ENCODE data around the gene ARRDC4. TPM values are rescaled to one million over a fixed set of nuclear protein-coding genes. Genes with fewer than 3 reads are reported as not detected.

The ARRDC4 gene
- total RNA-seq = 4.9 to 20.6 TPM (median 5.5 TPM) in 3 replicates
- long read RNA-seq, full-length matches to known transcripts = 21 of 25 reads
- long read RNA-seq, partial matches to known transcripts = 4 of 25 reads
- long read RNA-seq, other reads (novel, unspliced or antisense) = 0 of 25 reads

DNA sequence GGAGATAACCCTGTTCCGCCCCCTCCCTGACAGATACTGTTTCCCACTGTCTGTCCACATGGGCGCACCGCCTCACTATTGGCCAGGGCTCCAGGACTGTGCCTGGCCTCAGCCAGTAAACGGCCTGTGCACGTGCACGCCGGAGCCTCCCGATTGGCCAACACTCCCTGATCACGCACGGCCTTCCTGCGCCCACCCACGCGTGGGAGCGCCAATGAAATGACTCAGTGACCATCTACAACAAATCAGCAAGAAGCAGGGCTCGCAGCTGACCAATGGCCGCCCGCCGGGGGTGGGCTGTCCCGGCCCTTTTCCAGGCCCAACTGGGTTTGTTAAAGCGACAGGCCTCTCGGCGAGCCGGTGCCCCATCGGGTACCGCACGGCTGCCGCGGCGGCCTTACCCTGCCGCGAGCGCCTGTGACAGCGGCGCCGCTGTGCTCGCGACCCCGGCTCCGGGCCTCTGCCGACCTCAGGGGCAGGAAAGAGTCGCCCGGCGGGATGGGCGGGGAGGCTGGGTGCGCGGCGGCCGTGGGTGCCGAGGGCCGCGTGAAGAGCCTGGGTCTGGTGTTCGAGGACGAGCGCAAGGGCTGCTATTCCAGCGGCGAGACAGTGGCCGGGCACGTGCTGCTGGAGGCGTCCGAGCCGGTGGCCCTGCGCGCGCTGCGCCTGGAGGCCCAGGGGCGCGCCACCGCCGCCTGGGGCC lies at the start of gene ARRDC4:
Gene ARRDC4, plus strand, starts transcription at position 340 of the 703 bp plus-strand sequence. Its CDS starts 159 bp downstream, at position 499.
- Mint-ChIP-seq H3K36me3 (ENCODE audit: low read depth) (no peaks in the 10 kb centered on the region), H3K9me3 (ENCODE audit: low read depth) (peaks cover 2% of the 10 kb centered on the region), H3K27ac (ENCODE audit: unreplicated experiment) (peak within 1 kb of the TSS; percentile 80), H3K4me1 (ENCODE audit: low read depth) (peaks cover 28% of the 10 kb centered on the region), H3K4me3 (ENCODE audit: unreplicated experiment) (peak within 1 kb of the TSS; percentile 78), H3K27me3 (ENCODE audit: low read depth) (peaks cover 3% of the 10 kb centered on the region)
- TF ChIP-seq CTCF (IDR thresholded peaks at IDR 0.05) = no peak
- peak; percentile 100 for DNase-seq (ENCODE audit: low spot score)

DNA sequence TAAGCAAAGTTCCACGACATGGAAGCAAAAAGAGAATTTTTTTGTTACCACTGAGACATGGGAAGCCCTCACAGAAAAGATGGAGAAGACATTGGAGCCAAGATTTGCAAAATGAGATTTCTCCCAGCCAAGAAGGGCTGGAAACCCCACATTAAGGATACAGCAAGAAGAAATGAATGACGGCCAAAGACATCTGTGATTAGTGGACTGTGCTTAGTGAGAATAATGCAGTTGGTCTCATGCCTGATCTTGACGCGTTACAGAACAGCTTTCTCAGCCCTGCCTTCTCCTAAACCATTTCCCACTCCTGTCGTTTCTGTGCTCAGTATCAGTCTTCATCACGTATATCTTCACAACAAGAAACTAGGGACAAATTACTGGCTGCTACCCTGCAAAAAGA lies 45.8 kb upstream of the ARRDC4 start:
- DNase-seq (ENCODE audit: low spot score) = no peak
- Mint-ChIP-seq H3K4me3 (ENCODE audit: unreplicated experiment) (no peak overlapping the region), H3K4me1 (ENCODE audit: low read depth) (no peaks in the 10 kb centered on the region), H3K9me3 (ENCODE audit: low read depth) (no peaks in the 10 kb centered on the region), H3K36me3 (ENCODE audit: low read depth) (no peaks in the 10 kb centered on the region), H3K27me3 (ENCODE audit: low read depth) (peaks cover 32% of the 10 kb centered on the region), H3K27ac (ENCODE audit: unreplicated experiment) (no peak overlapping the region)
- TF ChIP-seq CTCF (IDR thresholded peaks at IDR 0.05) = no peak

- TF ChIP-seq CTCF (IDR thresholded peaks at IDR 0.05) = no peak
- no peak for DNase-seq (ENCODE audit: low spot score)
Measured at GRCh38 chr15:97915261-97915660, 45.2 kb upstream of the ARRDC4 start.

DNA sequence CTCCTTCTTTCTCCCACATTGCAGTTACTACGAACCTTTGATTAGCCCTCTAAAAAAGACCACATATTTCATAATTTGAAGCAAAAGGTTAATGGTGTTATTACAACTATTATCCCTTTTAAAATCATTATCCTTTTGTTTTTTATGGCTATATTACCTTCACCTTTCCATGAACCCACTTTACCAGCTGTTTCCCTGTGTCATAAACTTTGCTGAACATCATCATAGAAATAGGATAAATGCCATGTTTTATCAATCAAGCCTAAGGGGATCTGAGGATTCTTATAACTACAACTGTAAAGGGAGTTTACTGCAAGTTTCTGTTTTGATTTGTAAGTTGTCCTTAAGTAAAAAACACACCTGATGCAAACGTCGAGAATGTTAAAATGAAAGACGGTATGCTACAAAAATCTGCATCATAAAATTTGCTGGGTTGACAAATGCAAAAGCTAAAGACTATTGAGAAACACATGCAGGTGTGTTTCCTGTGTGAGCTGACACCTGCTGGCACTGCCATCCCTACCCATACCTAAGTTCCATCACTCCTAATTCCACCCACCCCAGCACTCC lies 39.1 kb upstream of the ARRDC4 start:
- TF ChIP-seq CTCF (IDR thresholded peaks at IDR 0.05) = no peak

More at GRCh38 chr15:97915261-97915660, 45.2 kb upstream of the ARRDC4 start:
- H3K27me3 Mint-ChIP-seq (ENCODE audit: low read depth) = peaks cover 32% of the 10 kb centered on the region
- no peaks in the 10 kb centered on the region for H3K36me3 Mint-ChIP-seq (ENCODE audit: low read depth)
- no peak overlapping the region for H3K4me3 Mint-ChIP-seq (ENCODE audit: unreplicated experiment)
- H3K4me1 Mint-ChIP-seq (ENCODE audit: low read depth) = no peaks in the 10 kb centered on the region
- H3K27ac Mint-ChIP-seq (ENCODE audit: unreplicated experiment) = no peak overlapping the region
- H3K9me3 Mint-ChIP-seq (ENCODE audit: low read depth) = no peaks in the 10 kb centered on the region

GRCh38 chr15:97929456-97930229 lies 30.9 kb upstream of the ARRDC4 start:
- Mint-ChIP-seq H3K27ac (ENCODE audit: unreplicated experiment) (no peak overlapping the region), H3K9me3 (ENCODE audit: low read depth) (peaks cover 18% of the 10 kb centered on the region), H3K4me1 (ENCODE audit: low read depth) (no peaks in the 10 kb centered on the region), H3K36me3 (ENCODE audit: low read depth) (no peaks in the 10 kb centered on the region), H3K27me3 (ENCODE audit: low read depth) (no peaks in the 10 kb centered on the region), H3K4me3 (ENCODE audit: unreplicated experiment) (no peak overlapping the region)
- no peak for TF ChIP-seq CTCF (IDR thresholded peaks at IDR 0.05)
- no peak for DNase-seq (ENCODE audit: low spot score)

More for the DNA sequence above, 39.1 kb upstream of the ARRDC4 start:
- Mint-ChIP-seq H3K4me3 (ENCODE audit: unreplicated experiment) (no peak overlapping the region), H3K4me1 (ENCODE audit: low read depth) (no peaks in the 10 kb centered on the region), H3K9me3 (ENCODE audit: low read depth) (peaks cover 20% of the 10 kb centered on the region), H3K27me3 (ENCODE audit: low read depth) (peaks cover 9% of the 10 kb centered on the region), H3K27ac (ENCODE audit: unreplicated experiment) (no peak overlapping the region), H3K36me3 (ENCODE audit: low read depth) (peaks cover 1% of the 10 kb centered on the region)
- no peak for DNase-seq (ENCODE audit: low spot score)
